ENCODE results near the gene NOL6. TPM values are rescaled to one million over a fixed set of nuclear protein-coding genes. Genes with fewer than 3 reads are reported as not detected.

The NOL6 gene
- total and polyA plus RNA-seq, 10 of the 15 experiments (the other 5 are each of a cell fraction or from before 2014, with no cell fraction given) = 8.3 to 53.2 (median 33.1) TPM

DNA sequence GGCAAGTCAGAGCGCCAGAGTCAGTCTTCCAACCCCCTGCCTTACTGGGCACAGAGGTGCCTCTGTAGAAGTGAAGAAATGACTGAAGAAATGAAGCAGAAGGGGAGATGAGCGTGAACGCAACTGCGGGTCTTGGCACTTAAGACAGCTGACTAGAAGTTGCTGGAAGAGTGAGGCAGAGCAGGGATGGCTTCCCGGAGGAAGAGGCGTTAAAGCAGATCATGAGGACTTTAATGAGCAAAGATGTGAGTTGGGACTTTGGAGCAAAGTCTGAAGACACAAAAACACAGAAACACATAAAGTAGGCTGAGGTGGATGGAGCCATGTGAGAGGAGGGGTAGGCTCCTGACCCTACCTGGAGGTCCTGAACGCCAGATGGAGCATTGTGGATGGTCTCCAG is 33.5 kb downstream of the NOL6 start (continued):
- TF ChIP-seq SIX5 (IDR thresholded peaks at IDR 0.05; ENCODE audit: low read depth, low read length, severe bottlenecking) = no peak
- TF ChIP-seq EP300 (IDR thresholded peaks at IDR 0.05; ENCODE audit: borderline replicate concordance in 1 of 2, control insufficient read depth in 1 of 2, low read depth in 2 of 2, low read length in 2 of 2) = no peak
- TF ChIP-seq RAD21 (IDR thresholded peaks at IDR 0.05; ENCODE audit: insufficient read depth, low read depth, low read length) = no peak
- no peak for TF ChIP-seq HDGF (IDR thresholded peaks at IDR 0.05)
- TF ChIP-seq MTA3 (IDR thresholded peaks at IDR 0.05; ENCODE audit: borderline replicate concordance, low read length) = no peak
- no peak for TF ChIP-seq PAX8 (IDR thresholded peaks at IDR 0.05)
- no peak for TF ChIP-seq TAF1 (IDR thresholded peaks at IDR 0.05; ENCODE audit: borderline replicate concordance, low read depth, low read length)
- TF ChIP-seq ATF7 (IDR thresholded peaks at IDR 0.05; ENCODE audit: low read depth) = no peak
- TF ChIP-seq RAD51 (IDR thresholded peaks at IDR 0.05) = no peak
- TF ChIP-seq CUX1 (IDR thresholded peaks at IDR 0.05; ENCODE audit: insufficient replicate concordance, low read depth, low read length) = no peak
- TF ChIP-seq, protein P1, sequence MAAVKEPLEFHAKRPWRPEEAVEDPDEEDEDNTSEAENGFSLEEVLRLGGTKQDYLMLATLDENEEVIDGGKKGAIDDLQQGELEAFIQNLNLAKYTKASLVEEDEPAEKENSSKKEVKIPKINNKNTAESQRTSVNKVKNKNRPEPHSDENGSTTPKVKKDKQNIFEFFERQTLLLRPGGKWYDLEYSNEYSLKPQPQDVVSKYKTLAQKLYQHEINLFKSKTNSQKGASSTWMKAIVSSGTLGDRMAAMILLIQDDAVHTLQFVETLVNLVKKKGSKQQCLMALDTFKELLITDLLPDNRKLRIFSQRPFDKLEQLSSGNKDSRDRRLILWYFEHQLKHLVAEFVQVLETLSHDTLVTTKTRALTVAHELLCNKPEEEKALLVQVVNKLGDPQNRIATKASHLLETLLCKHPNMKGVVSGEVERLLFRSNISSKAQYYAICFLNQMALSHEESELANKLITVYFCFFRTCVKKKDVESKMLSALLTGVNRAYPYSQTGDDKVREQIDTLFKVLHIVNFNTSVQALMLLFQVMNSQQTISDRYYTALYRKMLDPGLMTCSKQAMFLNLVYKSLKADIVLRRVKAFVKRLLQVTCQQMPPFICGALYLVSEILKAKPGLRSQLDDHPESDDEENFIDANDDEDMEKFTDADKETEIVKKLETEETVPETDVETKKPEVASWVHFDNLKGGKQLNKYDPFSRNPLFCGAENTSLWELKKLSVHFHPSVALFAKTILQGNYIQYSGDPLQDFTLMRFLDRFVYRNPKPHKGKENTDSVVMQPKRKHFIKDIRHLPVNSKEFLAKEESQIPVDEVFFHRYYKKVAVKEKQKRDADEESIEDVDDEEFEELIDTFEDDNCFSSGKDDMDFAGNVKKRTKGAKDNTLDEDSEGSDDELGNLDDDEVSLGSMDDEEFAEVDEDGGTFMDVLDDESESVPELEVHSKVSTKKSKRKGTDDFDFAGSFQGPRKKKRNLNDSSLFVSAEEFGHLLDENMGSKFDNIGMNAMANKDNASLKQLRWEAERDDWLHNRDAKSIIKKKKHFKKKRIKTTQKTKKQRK (IDR thresholded peaks at IDR 0.05; ENCODE audit: low read depth, low read length) = no peak
- TF ChIP-seq, protein P2, sequence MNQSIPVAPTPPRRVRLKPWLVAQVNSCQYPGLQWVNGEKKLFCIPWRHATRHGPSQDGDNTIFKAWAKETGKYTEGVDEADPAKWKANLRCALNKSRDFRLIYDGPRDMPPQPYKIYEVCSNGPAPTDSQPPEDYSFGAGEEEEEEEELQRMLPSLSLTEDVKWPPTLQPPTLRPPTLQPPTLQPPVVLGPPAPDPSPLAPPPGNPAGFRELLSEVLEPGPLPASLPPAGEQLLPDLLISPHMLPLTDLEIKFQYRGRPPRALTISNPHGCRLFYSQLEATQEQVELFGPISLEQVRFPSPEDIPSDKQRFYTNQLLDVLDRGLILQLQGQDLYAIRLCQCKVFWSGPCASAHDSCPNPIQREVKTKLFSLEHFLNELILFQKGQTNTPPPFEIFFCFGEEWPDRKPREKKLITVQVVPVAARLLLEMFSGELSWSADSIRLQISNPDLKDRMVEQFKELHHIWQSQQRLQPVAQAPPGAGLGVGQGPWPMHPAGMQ (IDR thresholded peaks at IDR 0.05; ENCODE audit: borderline replicate concordance) = no peak
- TF ChIP-seq, protein P3, sequence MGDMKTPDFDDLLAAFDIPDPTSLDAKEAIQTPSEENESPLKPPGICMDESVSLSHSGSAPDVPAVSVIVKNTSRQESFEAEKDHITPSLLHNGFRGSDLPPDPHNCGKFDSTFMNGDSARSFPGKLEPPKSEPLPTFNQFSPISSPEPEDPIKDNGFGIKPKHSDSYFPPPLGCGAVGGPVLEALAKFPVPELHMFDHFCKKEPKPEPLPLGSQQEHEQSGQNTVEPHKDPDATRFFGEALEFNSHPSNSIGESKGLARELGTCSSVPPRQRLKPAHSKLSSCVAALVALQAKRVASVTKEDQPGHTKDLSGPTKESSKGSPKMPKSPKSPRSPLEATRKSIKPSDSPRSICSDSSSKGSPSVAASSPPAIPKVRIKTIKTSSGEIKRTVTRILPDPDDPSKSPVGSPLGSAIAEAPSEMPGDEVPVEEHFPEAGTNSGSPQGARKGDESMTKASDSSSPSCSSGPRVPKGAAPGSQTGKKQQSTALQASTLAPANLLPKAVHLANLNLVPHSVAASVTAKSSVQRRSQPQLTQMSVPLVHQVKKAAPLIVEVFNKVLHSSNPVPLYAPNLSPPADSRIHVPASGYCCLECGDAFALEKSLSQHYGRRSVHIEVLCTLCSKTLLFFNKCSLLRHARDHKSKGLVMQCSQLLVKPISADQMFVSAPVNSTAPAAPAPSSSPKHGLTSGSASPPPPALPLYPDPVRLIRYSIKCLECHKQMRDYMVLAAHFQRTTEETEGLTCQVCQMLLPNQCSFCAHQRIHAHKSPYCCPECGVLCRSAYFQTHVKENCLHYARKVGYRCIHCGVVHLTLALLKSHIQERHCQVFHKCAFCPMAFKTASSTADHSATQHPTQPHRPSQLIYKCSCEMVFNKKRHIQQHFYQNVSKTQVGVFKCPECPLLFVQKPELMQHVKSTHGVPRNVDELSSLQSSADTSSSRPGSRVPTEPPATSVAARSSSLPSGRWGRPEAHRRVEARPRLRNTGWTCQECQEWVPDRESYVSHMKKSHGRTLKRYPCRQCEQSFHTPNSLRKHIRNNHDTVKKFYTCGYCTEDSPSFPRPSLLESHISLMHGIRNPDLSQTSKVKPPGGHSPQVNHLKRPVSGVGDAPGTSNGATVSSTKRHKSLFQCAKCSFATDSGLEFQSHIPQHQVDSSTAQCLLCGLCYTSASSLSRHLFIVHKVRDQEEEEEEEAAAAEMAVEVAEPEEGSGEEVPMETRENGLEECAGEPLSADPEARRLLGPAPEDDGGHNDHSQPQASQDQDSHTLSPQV (IDR thresholded peaks at IDR 0.05) = no peak

Measured in GM12878 (cell line).